Trophoblast cell (in vitro differentiated cells and primary cell): Measurements from ENCODE around the gene PAIP2.

Experiments
- DNase-seq, 2 donors: peaks; one replicate each; pipeline ENCODE4 v3.0.0-alpha.2; 2016
- H2AFZ ChIP-seq: 2 replicates; pipeline ENCODE4 v1.6.1; 2013; ENCODE audit warnings: low read length, moderate library complexity, mild to moderate bottlenecking; ENCODE audit not compliant: insufficient read depth, poor library complexity
- H2AK5ac ChIP-seq: 2 replicates; pipeline ENCODE4 v1.6.1; 2013; ENCODE audit warnings: mild to moderate bottlenecking, low read length
- H2BK120ac ChIP-seq: 2 replicates; pipeline ENCODE4 v1.6.1; 2013; ENCODE audit warnings: low read length, mild to moderate bottlenecking, moderate library complexity; ENCODE audit not compliant: insufficient read depth, poor library complexity
- H2BK12ac ChIP-seq: 2 replicates; pipeline ENCODE4 v1.6.1; 2013; ENCODE audit warnings: mild to moderate bottlenecking, low read length, moderate library complexity
- H2BK5ac ChIP-seq: 2 replicates; pipeline ENCODE4 v1.6.1; 2013; ENCODE audit warnings: low read length, low read depth, moderate library complexity, mild to moderate bottlenecking; ENCODE audit not compliant: poor library complexity
- H3K14ac ChIP-seq: 2 replicates; pipeline ENCODE4 v1.6.1; 2013; ENCODE audit warnings: mild to moderate bottlenecking, low read length
- H3K18ac ChIP-seq: 2 replicates; pipeline ENCODE4 v1.6.1; 2013; ENCODE audit warnings: mild to moderate bottlenecking, low read length
- H3K23ac ChIP-seq: 2 replicates; pipeline ENCODE4 v1.6.1; 2013; ENCODE audit warnings: low read length
- H3K27ac ChIP-seq: 2 replicates; pipeline ENCODE4 v1.5.1; 2013; ENCODE audit warnings: low read depth, mild to moderate bottlenecking, inconsistent platforms, low read length, moderate library complexity
- H3K27me3 ChIP-seq: 2 replicates; pipeline ENCODE4 v1.6.1; 2013; ENCODE audit warnings: inconsistent platforms, mild to moderate bottlenecking, low read length, moderate library complexity; ENCODE audit not compliant: insufficient read depth
- H3K36me3 ChIP-seq, 2 experiments: 1 replicate in 1 of 2; 2 replicates in 1 of 2; pipeline ENCODE4 v1.6.1; 2013; ENCODE audit warnings: low read length in 2 of 2, mild to moderate bottlenecking in 2 of 2, moderate library complexity in 1 of 2; ENCODE audit not compliant: insufficient read depth in 2 of 2, control insufficient read depth in 1 of 2
- H3K4ac ChIP-seq: 2 replicates; pipeline ENCODE4 v1.6.1; 2013; ENCODE audit warnings: low read depth, mild to moderate bottlenecking, low read length, moderate library complexity
- H3K4me1 ChIP-seq, 2 experiments: 1 replicate in 1 of 2; 2 replicates in 1 of 2; pipeline ENCODE4 v1.6.1; 2013; ENCODE audit warnings: low read length in 2 of 2, mild to moderate bottlenecking in 2 of 2, moderate library complexity in 1 of 2; ENCODE audit not compliant: insufficient read depth in 2 of 2, control insufficient read depth in 1 of 2
- H3K4me2 ChIP-seq: 2 replicates; pipeline ENCODE4 v1.6.1; 2013; ENCODE audit warnings: inconsistent platforms, mild to moderate bottlenecking, low read length, moderate library complexity
- H3K4me3 ChIP-seq: 2 replicates; pipeline ENCODE4 v1.5.1; 2013; ENCODE audit warnings: mild to moderate bottlenecking, low read depth, low read length, inconsistent platforms
- H3K79me1 ChIP-seq: one replicate; pipeline ENCODE4 v1.6.1; 2013; ENCODE audit warnings: low read length
- H3K79me2 ChIP-seq: 2 replicates; pipeline ENCODE4 v1.6.1; 2013; ENCODE audit warnings: low read length, mild to moderate bottlenecking; ENCODE audit not compliant: control insufficient read depth, insufficient read depth, poor library complexity
- H3K9ac ChIP-seq: 2 replicates; pipeline ENCODE4 v1.6.1; 2013; ENCODE audit warnings: mild to moderate bottlenecking, low read length
- H3K9me3 ChIP-seq: 2 replicates; pipeline ENCODE4 v1.6.1; 2013; ENCODE audit warnings: low read depth, mild to moderate bottlenecking, control low read depth, inconsistent platforms, low read length; ENCODE audit not compliant: insufficient read depth
- H4K12ac ChIP-seq: 2 replicates; pipeline ENCODE4 v1.6.1; 2013; ENCODE audit warnings: low read depth, mild to moderate bottlenecking, low read length, moderate library complexity
- H4K8ac ChIP-seq: 2 replicates; pipeline ENCODE4 v1.6.1; 2013; ENCODE audit warnings: low read depth, mild to moderate bottlenecking, low read length, moderate library complexity
- H4K91ac ChIP-seq: one replicate; pipeline ENCODE4 v1.6.1; 2013; ENCODE audit warnings: low read depth, mild to moderate bottlenecking, low read length, moderate library complexity
- WGBS: extraction: QIAGEN DNeasy Blood & Tissue Kit; methylation state at CpG from one replicate; pipeline ENCODE4 v1.1.7; 2013; ENCODE audit warnings: missing lambda C conversion rate; ENCODE audit not compliant: insufficient read length, insufficient coverage; ENCODE audit errors: extremely low coverage; 5-methylcytosine and 5-hydroxymethylcytosine counted together

The PAIP2 gene

GRCh38 chr5:139369181-139369580, 27.5 kb downstream of the PAIP2 start:
- Histone ChIP-seq H2AFZ (no peak overlapping the region), H3K18ac (no peak overlapping the region), H4K12ac (no peak overlapping the region), H2BK120ac (no peak overlapping the region), H4K91ac (no peak overlapping the region), H3K79me1 (no peaks in the 10 kb centered on the region), H3K4ac (no peak overlapping the region), H3K14ac (no peak overlapping the region), H3K27me3 (no peaks in the 10 kb centered on the region), H2BK5ac (no peak overlapping the region), H3K36me3 (peaks cover 24 to 39% of the 10 kb centered on the region in 2 experiments), H2BK12ac (no peak overlapping the region), H3K79me2 (no peaks in the 10 kb centered on the region), H2AK5ac (no peak overlapping the region), H3K9ac (no peak overlapping the region), H3K4me2 (no peak overlapping the region), H4K8ac (no peak overlapping the region), H3K23ac (no peak overlapping the region), H3K9me3 (no peaks in the 10 kb centered on the region), H3K27ac (no peak overlapping the region), H3K4me3 (no peak overlapping the region), H3K4me1 (no peaks in the 10 kb centered on the region)
- no peak for DNase-seq
- no CpG with 5 or more reads among the region's 1 CpG for WGBS

GRCh38 chr5:139371482-139372435, 30.1 kb downstream of the PAIP2 start:
- H3K27ac ChIP-seq = no peak overlapping the region
- H3K9ac ChIP-seq = no peak overlapping the region
- H3K14ac ChIP-seq = no peak overlapping the region
- no peak overlapping the region for H2BK5ac ChIP-seq
- H4K8ac ChIP-seq = no peak overlapping the region
- no peaks in the 10 kb centered on the region for H3K4me1 ChIP-seq
- peaks cover 10 to 27% of the 10 kb centered on the region in 2 experiments for H3K36me3 ChIP-seq
- H3K23ac ChIP-seq = no peak overlapping the region
- H3K4me2 ChIP-seq = no peak overlapping the region
- no peak overlapping the region for H4K91ac ChIP-seq
- H2BK12ac ChIP-seq = no peak overlapping the region
- no peak overlapping the region for H2BK120ac ChIP-seq
- no peak for DNase-seq
- no peak overlapping the region for H3K4ac ChIP-seq
- no CpG with 5 or more reads among the region's 7 CpGs for WGBS
- no peak overlapping the region for H2AK5ac ChIP-seq
- no peak overlapping the region for H4K12ac ChIP-seq
- no peak overlapping the region for H3K18ac ChIP-seq
- no peak overlapping the region for H3K4me3 ChIP-seq
- H3K79me1 ChIP-seq = no peaks in the 10 kb centered on the region
- H3K9me3 ChIP-seq = no peaks in the 10 kb centered on the region
- no peaks in the 10 kb centered on the region for H3K79me2 ChIP-seq
- no peaks in the 10 kb centered on the region for H3K27me3 ChIP-seq
- no peak overlapping the region for H2AFZ ChIP-seq

- Histone ChIP-seq H3K36me3 (peaks cover 5 to 23% of the 10 kb centered on the region in 2 experiments), H3K27ac (no peak overlapping the region), H3K9me3 (no peaks in the 10 kb centered on the region), H3K4me2 (no peak overlapping the region), H4K8ac (no peak overlapping the region), H3K79me2 (no peaks in the 10 kb centered on the region), H2AFZ (no peak overlapping the region), H2AK5ac (no peak overlapping the region), H3K4me1 (no peaks in the 10 kb centered on the region), H3K4me3 (no peak overlapping the region), H2BK120ac (no peak overlapping the region), H3K79me1 (no peaks in the 10 kb centered on the region), H3K18ac (no peak overlapping the region), H3K4ac (no peak overlapping the region), H3K23ac (no peak overlapping the region), H4K91ac (no peak overlapping the region), H3K27me3 (no peaks in the 10 kb centered on the region), H3K9ac (no peak overlapping the region), H2BK12ac (no peak overlapping the region), H4K12ac (no peak overlapping the region), H2BK5ac (no peak overlapping the region), H3K14ac (no peak overlapping the region)
- WGBS = no CpG with 5 or more reads among the region's 2 CpGs
- DNase-seq = no peak
Measured at GRCh38 chr5:139374909-139375308, 33.3 kb downstream of the PAIP2 start.

- no peak overlapping the region for H3K4ac ChIP-seq
- no peaks in the 10 kb centered on the region for H3K79me1 ChIP-seq
- no peak overlapping the region for H3K4me3 ChIP-seq
- H2AFZ ChIP-seq = no peak overlapping the region
- no peak overlapping the region for H3K23ac ChIP-seq
- H3K79me2 ChIP-seq = no peaks in the 10 kb centered on the region
- H3K4me2 ChIP-seq = no peak overlapping the region
- WGBS = no CpG with 5 or more reads among the region's 7 CpGs
- no peak overlapping the region for H2BK120ac ChIP-seq
- no peak overlapping the region for H4K12ac ChIP-seq
- H4K8ac ChIP-seq = no peak overlapping the region
- H2AK5ac ChIP-seq = no peak overlapping the region
- no peak overlapping the region for H2BK12ac ChIP-seq
- no peak overlapping the region for H3K9ac ChIP-seq
- H3K14ac ChIP-seq = no peak overlapping the region
- H3K27ac ChIP-seq = no peak overlapping the region
- H3K9me3 ChIP-seq = no peaks in the 10 kb centered on the region
- H3K36me3 ChIP-seq = peaks cover 3 to 17% of the 10 kb centered on the region in 2 experiments
- no peak overlapping the region for H2BK5ac ChIP-seq
- no peaks in the 10 kb centered on the region for H3K4me1 ChIP-seq
- no peak overlapping the region for H3K18ac ChIP-seq
- no peaks in the 10 kb centered on the region for H3K27me3 ChIP-seq
- no peak overlapping the region for H4K91ac ChIP-seq
- no peak for DNase-seq
Measured at GRCh38 chr5:139376364-139376763, 34.7 kb downstream of the PAIP2 start.
